ENCODE data around the gene GRM1.

GRM1 gene

DNA sequence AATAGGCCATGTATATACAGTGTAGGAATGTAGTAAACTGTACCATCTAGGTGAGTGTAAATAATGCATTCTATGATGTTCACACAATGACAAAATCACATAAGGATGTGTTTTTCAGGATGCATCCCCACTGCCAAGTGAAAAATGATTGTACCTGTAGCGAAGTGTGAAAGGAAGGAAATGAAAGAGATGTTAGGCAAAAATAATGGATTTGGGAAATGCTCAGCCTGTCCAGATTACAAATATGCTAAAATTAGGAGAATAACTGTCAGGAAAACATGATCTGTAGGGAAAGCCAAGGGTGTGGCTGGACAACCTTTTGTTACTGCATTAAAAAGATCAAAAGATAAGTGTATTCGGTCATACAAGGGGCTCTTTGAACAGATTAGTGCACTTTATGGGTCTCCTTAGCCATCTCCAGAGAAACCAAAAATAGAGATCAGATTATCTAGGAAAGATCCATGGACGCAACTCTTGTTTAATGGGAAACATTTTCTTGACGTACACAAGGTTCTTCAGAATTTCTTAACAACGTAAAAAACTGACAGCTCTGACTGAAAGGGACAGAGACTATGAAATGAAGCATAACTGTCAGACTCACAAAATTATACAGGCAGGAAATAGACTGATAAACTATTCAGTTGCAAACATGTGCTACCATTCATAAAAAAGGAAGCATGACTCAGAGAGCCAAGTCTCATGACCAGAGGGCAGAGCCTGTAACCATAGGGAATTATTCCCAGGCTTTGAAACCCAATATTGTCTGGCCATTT lies 261.1 kb downstream of the GRM1 start:
- Histone ChIP-seq H3K36me3 (ENCODE audit: insufficient read depth, low read length) (no peaks in the 10 kb centered on the region), H3K27me3 (ENCODE audit: insufficient read depth, low read length, poor library complexity, severe bottlenecking) (no peaks in the 10 kb centered on the region), H3K4me1 (ENCODE audit: insufficient read depth, low read length, poor library complexity, severe bottlenecking) (peaks cover 14% of the 10 kb centered on the region), H3K79me2 (ENCODE audit: insufficient read depth, low read length) (no peaks in the 10 kb centered on the region), H3K9me3 (ENCODE audit: insufficient read depth, low read depth, low read length) (no peaks in the 10 kb centered on the region), H3K4me2 (ENCODE audit: low read depth, low read length, poor library complexity, severe bottlenecking) (peak overlapping the region; percentile 61), H3K9ac (ENCODE audit: low read depth, low read length, poor library complexity, severe bottlenecking) (peak overlapping the region; percentile 14), H2AFZ (ENCODE audit: low read length) (peak overlapping the region; percentile 31; the same call in 1 of the 2 replicates), H3K9me2 (replicated peaks; ENCODE audit: low read depth, low read length) (no peaks in the 10 kb centered on the region), H3F3A (ENCODE audit: low read depth) (no peaks in the 10 kb centered on the region), H3K4me3 (ENCODE audit: low read length, poor library complexity, severe bottlenecking) (peak overlapping the region; percentile 35), H4K20me1 (ENCODE audit: insufficient read depth, low read length, poor library complexity, severe bottlenecking) (no peaks in the 10 kb centered on the region)
- TF ChIP-seq EZH2phosphoT487 (IDR thresholded peaks at IDR 0.05; ENCODE audit: borderline replicate concordance) (no peak), CTCF (conservative IDR thresholded peaks at IDR 0.05; ENCODE audit: low read length) (no peak)

- H2AFZ ChIP-seq (ENCODE audit: low read length), result no peak overlapping the region; the same call in 1 of the 2 replicates
- no peaks in the 10 kb centered on the region for H3K79me2 ChIP-seq (ENCODE audit: insufficient read depth, low read length)
- H3K4me3 ChIP-seq (ENCODE audit: low read length, poor library complexity, severe bottlenecking), result peak overlapping the region; percentile 35
- no peak overlapping the region for H3K9ac ChIP-seq (ENCODE audit: low read depth, low read length, poor library complexity, severe bottlenecking)
- peaks cover 14% of the 10 kb centered on the region for H3K4me1 ChIP-seq (ENCODE audit: insufficient read depth, low read length, poor library complexity, severe bottlenecking)
- H4K20me1 ChIP-seq (ENCODE audit: insufficient read depth, low read length, poor library complexity, severe bottlenecking), result no peaks in the 10 kb centered on the region
- no peaks in the 10 kb centered on the region for H3K9me2 ChIP-seq (replicated peaks; ENCODE audit: low read depth, low read length)
- H3K4me2 ChIP-seq (ENCODE audit: low read depth, low read length, poor library complexity, severe bottlenecking), result peak overlapping the region; percentile 61
- H3F3A ChIP-seq (ENCODE audit: low read depth), result no peaks in the 10 kb centered on the region
- TF ChIP-seq EZH2phosphoT487 (IDR thresholded peaks at IDR 0.05; ENCODE audit: borderline replicate concordance) (no peak), CTCF (conservative IDR thresholded peaks at IDR 0.05; ENCODE audit: low read length) (no peak)
- no peaks in the 10 kb centered on the region for H3K36me3 ChIP-seq (ENCODE audit: insufficient read depth, low read length)
- H3K27me3 ChIP-seq (ENCODE audit: insufficient read depth, low read length, poor library complexity, severe bottlenecking), result no peaks in the 10 kb centered on the region
- no peaks in the 10 kb centered on the region for H3K9me3 ChIP-seq (ENCODE audit: insufficient read depth, low read depth, low read length)
Observed at GRCh38 chr6:146290589-146290901, 261.7 kb downstream of the GRM1 start.

- no peak overlapping the region for H3K9ac ChIP-seq (ENCODE audit: low read depth, low read length, poor library complexity, severe bottlenecking)
- no peaks in the 10 kb centered on the region for H3K27me3 ChIP-seq (ENCODE audit: insufficient read depth, low read length, poor library complexity, severe bottlenecking)
- H4K20me1 ChIP-seq (ENCODE audit: insufficient read depth, low read length, poor library complexity, severe bottlenecking), result no peaks in the 10 kb centered on the region
- H3K79me2 ChIP-seq (ENCODE audit: insufficient read depth, low read length), result no peaks in the 10 kb centered on the region
- H2AFZ ChIP-seq (ENCODE audit: low read length), result no peak overlapping the region
- peaks cover 14% of the 10 kb centered on the region for H3K4me1 ChIP-seq (ENCODE audit: insufficient read depth, low read length, poor library complexity, severe bottlenecking)
- H3F3A ChIP-seq (ENCODE audit: low read depth), result no peaks in the 10 kb centered on the region
- H3K4me3 ChIP-seq (ENCODE audit: low read length, poor library complexity, severe bottlenecking), result no peak overlapping the region
- TF ChIP-seq EZH2phosphoT487 (IDR thresholded peaks at IDR 0.05; ENCODE audit: borderline replicate concordance), result no peak
- no peak for TF ChIP-seq CTCF (conservative IDR thresholded peaks at IDR 0.05; ENCODE audit: low read length)
- no peaks in the 10 kb centered on the region for H3K36me3 ChIP-seq (ENCODE audit: insufficient read depth, low read length)
- H3K4me2 ChIP-seq (ENCODE audit: low read depth, low read length, poor library complexity, severe bottlenecking), result no peak overlapping the region
- H3K9me3 ChIP-seq (ENCODE audit: insufficient read depth, low read depth, low read length), result no peaks in the 10 kb centered on the region
- H3K9me2 ChIP-seq (replicated peaks; ENCODE audit: low read depth, low read length), result no peaks in the 10 kb centered on the region
Observed at GRCh38 chr6:146292506-146292905, 263.6 kb downstream of the GRM1 start.

All from Loucy (cell line).